ENCODE data around the gene MSL3.
A peak's percentile ranks its signal among the peaks of the same experiment; 100 is the strongest.

Gene MSL3

GRCh38 chrX:11759461-11760311, 1.6 kb downstream of the MSL3 start:
- peak; percentile 91 for DNase-seq

GRCh38 chrX:11760958-11761357, 2.9 kb downstream of the MSL3 start:
- DNase-seq: no peak

GRCh38 chrX:11764602-11765067, 6.6 kb downstream of the MSL3 start:
- no peak for DNase-seq

DNA sequence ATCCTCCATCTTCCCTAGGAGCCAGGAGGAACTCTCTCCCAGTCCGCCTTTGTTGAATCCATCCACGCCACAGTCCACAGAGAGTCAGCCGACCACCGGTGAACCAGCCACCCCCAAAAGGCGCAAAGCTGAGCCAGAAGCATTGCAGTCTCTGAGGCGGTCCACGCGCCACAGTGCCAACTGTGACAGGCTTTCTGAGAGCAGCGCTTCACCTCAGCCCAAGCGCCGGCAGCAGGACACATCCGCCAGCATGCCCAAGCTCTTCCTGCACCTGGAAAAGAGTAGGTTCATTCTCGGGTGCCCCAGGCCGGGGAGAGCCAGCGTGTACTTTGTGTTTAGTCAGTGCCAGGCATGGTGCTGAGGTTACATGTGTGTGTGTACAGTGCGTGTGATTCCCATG, 7.4 kb downstream of the MSL3 start:
- no peak for DNase-seq

DNA sequence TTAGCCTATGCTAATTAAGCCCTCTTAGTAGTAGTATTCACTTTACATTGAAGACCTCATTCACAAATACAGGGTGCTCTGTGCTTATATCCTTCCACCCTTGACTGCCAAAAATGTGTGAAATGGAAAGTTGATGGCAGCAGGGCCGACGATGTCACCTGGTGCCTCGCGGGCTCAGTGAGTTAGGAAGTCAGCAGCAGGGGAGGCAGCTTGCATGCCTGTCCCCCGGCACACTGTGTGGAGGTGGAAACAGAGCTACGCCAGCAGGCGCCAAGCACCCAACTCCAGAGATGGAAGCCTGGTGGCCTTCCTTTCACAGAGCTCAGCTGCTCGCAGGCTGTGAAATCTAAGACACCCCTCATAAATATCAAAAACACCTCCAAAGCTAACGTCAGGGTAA, 8.4 kb downstream of the MSL3 start:
- DNase-seq: no peak

GRCh38 chrX:11768039-11768438, 10.0 kb downstream of the MSL3 start:
- DNase-seq: peak; percentile 49

DNA sequence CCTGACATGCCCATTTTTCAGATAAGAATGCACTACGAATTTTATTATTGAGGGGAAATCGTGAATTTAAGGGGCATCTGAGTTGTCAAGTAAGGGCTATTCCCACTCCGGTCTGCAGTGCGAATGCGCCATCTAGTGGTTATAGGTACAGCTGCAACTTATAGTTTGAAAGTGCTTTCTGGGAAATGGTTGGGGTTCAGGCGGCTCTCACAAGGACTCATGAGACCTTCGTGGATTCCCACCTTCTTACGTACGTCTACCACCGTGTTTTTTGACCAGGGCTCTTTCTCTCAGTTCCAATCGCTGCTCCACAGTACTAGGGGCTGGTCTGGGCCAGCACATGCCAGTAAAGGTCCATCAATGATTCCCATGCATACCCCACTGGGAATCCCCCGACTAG, 12.3 kb downstream of the MSL3 start:
- DNase-seq: peak; percentile 76

- DNase-seq: no peak
Observed at GRCh38 chrX:11778230-11778629, 20.2 kb downstream of the MSL3 start.

GRCh38 chrX:11781133-11781532, 23.1 kb downstream of the MSL3 start:
- DNase-seq: no peak

DNA sequence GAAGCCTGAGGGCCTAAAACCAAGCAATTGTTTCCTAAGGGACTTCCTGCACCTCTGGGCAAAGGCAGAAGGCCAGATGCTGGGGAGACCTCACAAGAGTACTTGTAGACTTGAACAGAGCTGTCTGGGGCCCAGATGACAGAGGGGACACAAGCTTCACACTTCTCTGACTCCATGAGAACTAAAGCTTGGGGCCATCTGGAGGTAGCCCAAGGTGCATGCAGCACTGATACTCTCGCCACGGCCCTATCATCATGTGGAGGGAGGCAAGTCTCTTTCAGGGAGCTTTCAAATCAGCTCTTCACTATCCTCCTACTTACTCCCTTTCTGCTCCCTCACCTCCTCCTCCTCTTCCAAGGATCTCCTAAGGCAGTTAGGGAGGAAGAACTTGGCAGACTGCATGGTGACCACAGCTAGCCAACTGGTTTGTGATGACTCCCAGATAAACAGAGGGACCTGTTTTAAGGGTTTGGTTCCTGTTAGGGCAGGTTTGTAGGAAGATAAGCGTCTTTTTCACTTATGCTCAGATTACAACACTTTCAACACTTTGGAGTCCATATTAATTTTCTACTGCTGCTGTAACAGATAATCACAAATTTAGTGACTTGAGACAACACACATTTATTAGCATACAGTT, 23.8 kb downstream of the MSL3 start:
- no peak for DNase-seq

DNA sequence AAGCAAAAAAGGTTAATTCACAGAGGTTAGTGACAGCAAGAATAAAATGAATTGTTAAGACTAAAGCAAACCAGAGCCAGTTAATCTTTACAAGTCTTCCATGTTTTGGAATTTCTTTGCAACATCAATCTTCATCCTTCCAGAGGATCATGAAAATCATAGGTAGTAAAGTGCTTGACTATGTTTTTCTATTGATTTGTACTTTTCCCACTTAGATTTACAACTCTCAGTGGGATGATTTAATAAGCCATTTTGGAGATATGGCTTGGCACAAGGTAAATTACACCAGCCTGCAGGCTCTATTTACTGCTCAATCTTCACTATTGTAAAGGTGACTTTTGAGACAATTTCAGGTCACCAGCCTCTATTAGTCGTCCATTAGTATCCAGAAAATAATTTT, 26.5 kb downstream of the MSL3 start:
- no peak for DNase-seq

DNA sequence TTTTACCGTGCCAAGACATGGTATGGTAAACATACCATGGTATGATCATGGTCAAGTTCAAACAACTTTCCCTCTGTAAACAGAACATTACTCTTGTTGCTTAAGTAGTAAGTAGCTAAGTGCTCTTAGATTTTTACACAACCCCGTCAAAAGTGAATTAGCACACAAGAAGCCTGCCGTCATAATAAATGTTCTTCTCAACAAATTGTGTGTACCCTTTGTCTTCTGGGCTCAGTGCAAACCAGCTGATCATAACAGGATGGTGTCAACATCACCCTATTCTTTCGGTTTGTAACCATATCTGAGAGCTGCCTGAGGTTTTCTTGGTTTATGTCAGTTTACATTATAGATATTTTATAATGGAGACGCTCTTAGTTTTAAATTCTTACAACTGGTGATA, 28.8 kb downstream of the MSL3 start:
- DNase-seq: no peak

DNA sequence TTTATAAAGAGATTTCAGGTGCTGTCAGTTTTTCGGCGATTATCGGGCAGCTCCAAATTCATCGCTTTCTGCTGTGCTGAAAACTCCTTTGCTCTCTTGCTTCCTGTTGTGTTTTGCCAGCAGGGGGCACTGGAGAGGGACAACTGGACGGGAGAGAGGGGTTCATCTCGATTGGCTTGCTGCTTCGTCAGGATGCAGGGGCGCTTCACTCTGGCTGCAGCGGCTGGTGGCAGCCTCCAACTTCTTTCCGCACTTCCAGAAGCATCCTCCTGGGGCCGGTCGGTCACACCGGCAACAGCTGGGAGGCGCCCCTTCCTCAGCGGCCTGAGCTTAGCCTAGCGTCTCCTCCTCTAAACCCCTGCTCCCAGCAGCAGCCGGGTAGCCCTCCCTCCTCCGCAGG, 29.5 kb downstream of the MSL3 start:
- DNase-seq: peak; percentile 79

- DNase-seq: no peak
Observed at GRCh38 chrX:11789809-11790208, 31.8 kb downstream of the MSL3 start.

- no peak for DNase-seq
Observed at GRCh38 chrX:11791090-11791489, 33.1 kb downstream of the MSL3 start.

DNA sequence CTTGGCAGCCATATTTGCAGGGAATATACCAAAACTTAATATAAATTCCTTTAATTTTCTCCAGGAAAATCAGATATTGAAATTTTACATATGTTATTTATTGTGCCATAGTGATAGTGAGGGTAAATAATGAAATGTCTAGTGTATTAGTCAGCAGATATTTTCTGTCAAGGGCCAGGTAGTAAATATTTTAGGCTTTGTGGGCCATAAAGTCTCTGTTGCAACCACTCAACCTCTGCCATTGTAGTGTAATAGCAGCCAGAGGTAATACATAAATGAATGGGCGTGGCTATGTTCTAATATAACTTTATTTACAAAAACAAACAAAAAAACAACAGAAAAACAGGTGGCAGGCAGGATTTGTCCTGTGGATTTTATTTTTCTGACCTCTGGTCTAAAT, 33.5 kb downstream of the MSL3 start:
- DNase-seq: no peak

DNA sequence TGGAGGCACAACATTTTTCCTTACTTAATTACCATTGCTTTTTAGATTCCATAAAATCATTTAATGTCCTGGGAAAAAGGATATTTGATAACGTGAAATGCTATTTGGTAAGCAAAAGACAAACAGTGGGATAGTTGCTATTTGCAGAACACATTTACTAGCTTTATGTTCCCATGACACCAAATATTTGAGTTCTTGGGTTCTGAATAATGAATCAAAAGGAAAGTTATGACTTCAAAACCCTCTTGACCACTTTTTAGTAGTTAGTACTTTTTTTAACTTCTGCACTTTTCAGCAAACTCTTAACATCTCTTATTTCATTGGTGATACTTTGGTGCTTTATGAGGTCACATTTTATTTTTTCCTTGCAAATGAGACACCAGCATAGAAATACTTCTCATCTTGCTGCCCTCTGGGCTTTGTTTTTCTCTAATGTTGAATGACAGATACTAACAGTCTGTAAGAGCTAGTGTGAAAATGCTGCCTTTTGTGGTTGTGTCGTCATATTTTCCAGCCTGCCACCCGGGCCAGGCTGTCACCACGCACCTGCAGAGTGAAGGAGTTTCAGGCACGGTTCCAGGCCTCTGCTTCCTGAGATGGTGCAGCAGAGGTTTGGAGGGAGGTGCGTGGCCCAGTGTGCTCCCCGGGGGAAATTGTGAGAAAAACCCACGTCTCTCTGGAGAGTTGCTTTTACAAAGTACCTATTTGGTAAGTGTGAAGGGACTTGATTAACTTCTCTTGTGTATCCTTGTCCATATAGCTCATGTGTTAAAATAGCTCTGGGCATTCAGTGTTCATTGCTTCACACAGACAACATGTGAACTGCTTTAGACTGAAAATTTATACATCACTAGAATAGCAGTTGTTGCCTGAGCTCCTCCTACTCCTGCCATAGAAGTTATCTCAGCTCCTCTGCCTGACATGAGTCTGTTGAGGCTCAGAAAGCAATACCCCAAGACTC, 34.7 kb downstream of the MSL3 start:
- DNase-seq: peak; percentile 77

DNA sequence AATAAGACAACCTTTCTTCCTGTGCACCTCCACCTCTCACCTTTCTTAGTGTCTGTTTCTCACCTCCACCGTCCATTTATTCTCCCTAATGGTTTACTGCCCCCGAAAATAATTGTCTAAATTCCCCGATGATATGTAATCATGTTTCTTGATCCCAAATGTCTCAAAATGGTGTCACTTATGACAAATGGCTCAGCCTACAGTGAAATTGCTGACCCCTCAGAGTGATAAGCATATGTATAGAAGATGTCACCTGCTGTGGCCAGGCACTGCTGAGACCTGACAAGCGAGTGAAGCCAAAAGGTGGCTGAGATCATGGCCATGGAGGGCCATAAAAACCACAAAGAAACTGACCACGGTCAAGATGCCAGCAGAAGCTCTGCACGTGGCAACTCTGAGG, 35.7 kb downstream of the MSL3 start:
- DNase-seq: no peak

DNA sequence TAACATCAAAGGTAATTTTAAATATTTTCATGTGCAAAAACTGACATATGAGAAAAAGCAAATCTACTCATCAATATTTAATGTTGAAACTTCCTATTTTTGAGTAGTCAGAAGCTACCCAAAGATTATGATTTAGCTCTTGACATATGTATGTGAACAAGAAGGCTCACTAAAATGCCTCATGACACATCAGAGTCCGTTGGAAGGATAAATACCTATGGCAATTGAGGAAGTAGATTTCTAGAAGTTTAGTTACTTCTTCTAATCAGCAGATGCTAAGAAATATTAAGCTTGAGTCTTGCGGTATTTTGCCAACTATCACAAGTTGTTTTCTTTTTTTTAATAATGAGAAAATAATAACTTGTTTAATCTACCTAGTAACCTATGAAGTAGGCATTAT, 55.3 kb downstream of the MSL3 start:
- no peak for DNase-seq
